Measurements from ENCODE around the gene JUND.

DNA sequence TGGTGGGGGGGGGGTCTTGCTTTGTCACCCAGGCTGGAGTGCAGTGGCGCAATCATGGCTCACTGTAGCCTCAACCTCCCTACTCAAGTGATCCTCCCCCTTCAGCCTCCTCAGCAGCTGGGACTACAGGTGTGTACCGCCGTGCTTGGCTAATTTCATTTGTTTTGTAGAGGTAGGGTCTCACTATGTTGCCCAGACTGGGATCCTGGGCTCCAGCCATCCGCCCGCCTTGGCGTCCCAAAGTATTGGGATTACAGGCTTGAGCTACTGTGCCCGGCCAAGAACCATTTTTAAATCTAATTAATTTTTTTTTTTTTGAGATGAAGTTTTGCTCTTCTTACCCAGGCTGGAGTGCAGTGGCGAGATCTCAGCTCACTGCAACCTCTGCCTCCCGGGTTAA is 18.2 kb upstream of the JUND start:
- TF ChIP-seq, protein P1, sequence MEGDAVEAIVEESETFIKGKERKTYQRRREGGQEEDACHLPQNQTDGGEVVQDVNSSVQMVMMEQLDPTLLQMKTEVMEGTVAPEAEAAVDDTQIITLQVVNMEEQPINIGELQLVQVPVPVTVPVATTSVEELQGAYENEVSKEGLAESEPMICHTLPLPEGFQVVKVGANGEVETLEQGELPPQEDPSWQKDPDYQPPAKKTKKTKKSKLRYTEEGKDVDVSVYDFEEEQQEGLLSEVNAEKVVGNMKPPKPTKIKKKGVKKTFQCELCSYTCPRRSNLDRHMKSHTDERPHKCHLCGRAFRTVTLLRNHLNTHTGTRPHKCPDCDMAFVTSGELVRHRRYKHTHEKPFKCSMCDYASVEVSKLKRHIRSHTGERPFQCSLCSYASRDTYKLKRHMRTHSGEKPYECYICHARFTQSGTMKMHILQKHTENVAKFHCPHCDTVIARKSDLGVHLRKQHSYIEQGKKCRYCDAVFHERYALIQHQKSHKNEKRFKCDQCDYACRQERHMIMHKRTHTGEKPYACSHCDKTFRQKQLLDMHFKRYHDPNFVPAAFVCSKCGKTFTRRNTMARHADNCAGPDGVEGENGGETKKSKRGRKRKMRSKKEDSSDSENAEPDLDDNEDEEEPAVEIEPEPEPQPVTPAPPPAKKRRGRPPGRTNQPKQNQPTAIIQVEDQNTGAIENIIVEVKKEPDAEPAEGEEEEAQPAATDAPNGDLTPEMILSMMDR (IDR thresholded peaks at IDR 0.05 in 4 of 5, conservative IDR thresholded peaks at IDR 0.05 in 1 of 5) = no peak
- no peak for TF ChIP-seq POLR2A (IDR thresholded peaks at IDR 0.05)

Data from gastrocnemius medialis (tissue), 4 donors.